HG02571 (cell line): Measurements from ENCODE around the gene PODXL.
"Not testable (repeated sequence)": the region's sequence is repeated elsewhere in the genome, so short reads cannot be mapped to it uniquely, and the experiment has no call there.

Source experiments
- ATAC-seq: cut with Tn5 transposase; IDR thresholded peaks from one replicate; pipeline ENCODE4 v1.9.1; 2021; ENCODE audit warnings: mild to moderate bottlenecking, moderate library complexity; ENCODE audit not compliant: unreplicated experiment

Gene PODXL

DNA sequence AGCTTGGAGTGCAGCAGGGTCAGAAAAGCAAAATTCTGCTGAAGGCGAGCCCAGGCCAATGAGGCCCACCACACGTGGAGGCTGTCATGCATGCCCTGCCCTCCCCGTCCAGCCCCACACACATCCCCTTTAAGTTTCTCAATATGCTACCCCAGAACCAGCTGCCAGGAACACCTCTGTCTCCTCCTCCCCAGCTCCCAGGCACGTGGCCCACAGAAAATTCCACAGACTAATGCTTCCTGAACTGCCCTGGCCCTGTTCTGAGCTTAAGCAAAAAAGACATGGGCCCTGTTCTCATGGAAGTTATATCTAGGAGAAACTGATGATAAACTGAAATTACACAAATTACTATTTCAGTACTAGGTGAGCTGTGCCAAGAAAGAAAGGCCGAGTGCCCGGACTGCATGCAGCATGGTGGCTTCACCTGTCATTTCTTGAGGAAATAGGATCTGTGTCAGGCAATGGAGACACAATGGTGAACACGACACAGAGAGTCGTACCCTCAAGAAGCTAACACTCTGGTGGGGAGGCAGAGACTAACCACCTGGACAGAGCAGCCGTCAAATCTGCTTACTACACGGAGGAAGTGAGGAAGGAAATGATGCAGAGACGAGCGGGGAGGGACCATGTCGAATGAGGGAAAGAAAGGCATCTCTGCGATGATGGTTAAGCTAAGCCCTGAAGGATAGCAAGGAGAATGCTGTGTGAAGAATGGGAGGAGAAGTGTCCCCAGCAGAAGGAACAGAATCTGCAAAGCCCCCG lies 44.5 kb downstream of the PODXL start:
- no peak for ATAC-seq

DNA sequence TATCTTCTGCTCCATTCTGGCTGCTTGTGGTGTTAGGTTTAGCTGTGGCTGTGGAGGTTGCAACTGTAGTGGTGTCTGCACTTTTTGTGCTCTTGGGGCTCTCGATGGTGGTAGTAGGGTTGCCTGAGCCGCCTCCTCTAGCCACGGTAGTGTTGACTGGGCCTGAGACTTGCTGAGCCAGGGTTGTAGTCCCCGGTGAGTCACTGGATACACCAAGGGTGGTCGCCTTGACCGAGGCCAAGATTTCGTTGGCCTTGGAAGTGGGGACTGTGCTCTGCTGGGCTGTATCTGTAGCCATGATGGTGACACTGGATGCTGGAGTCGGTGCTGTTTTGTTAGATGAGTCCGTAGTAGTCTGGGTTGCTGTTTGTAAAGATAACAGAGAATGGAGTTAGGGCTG lies 45.4 kb downstream of the PODXL start:
- ATAC-seq, result no peak

DNA sequence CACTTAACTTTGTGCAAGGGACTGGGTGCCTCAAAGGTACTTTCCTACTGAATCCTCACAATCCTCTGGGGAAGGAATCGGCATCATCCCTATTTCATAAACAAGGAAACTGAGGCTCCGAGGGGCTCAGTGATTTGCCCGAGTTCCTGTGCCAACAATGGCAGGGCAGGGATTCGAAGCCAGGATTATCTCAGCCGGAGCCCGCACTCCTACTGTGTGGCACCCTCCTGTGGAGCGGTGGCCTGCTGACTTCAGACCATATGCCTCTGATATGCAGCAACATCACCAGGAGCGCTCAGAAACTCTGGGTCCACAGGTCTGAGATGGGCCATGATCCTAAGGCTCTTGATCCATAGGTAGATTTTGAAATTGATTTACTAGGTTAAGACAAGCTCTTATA lies 46.6 kb downstream of the PODXL start:
- no peak for ATAC-seq

DNA sequence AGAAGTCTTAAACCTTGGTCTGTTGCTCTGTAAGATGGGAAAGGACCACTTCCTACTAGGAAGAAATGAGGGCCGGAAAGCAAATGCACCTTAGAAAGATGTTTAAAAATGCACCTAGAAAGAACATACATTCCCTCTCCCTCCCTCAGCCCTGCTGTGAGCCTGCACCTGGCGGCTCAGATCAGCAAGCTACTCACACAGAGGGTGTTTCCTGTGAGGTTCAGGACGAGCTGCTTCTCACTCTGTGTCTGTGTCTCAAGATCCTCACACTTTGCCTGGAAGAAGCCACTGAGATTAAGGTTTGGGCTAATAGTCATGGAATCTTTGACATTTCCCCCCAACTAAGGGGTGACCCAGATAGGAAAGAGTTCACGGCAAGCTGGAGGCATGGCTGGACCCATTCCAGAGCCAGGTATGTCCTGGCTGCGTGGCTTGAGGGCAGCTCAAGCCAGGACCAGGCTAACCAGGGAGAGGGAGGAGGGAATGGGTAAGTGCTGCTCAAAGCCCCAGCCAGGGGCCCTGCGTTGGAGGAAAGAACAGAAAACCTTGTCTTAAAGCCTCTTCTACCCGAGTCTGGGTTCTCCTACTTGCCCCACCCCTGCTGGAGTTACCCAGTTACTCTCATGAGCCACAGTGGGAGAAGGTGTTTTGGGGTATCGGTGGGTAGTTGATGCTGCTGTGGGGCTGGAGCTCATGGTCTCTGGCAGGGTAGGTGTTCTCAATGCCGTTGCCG lies 47.5 kb downstream of the PODXL start:
- ATAC-seq, result no peak

DNA sequence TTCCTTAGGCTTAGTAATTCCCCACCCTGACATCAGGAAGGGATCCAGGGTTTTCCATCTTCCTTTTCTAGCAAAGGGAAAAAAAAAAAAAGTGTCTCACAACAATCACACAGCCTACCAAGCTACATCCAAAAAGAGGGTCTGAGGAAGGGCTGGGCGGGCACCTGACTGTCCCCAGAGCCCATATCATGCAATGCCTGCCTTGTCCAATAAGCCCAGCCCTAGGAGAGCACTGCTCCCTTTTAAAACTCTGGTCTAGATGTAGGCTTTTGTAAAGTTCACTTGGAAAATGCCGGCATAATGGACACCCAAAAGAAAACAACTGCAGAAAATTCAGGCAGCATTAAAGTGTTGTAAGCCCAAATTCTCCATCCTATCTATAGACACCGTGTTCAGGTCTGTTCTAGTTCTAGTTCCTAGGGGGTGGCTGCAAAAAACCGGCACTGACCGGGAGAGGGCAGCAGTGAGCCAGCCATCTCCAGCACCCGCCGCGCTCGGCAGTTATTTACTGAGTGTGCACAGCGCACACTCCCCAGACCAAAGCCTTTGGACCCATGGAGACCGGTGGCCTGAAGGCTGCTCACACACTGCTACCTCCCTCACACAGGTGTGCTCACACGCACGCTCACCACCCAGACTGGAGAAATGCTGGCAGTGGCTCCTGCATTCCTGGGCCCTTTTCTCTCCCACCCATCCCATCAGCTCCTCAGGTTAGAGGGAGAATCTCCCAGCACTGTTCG lies 48.7 kb downstream of the PODXL start:
- ATAC-seq, result peak; percentile 69

DNA sequence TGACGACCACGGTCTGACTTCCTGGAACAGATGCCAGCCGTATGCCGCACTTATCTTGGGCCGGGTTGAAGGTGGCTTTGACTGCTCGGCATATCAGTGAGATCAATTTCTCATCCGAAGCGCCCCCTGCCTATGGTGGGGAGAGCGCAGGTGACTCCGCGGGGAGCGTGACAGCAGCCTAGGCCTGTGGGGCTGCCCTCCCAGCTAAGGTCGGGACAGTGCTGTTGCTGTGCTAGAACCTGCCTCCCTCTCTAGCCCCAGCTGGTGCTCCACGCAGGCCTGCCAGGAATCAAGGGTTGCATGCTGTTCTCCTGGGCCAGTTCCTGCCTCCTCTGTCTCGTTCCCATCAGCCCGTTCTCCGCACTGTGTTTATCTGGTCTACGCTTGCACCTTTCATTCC lies 49.8 kb downstream of the PODXL start:
- ATAC-seq, result no peak

DNA sequence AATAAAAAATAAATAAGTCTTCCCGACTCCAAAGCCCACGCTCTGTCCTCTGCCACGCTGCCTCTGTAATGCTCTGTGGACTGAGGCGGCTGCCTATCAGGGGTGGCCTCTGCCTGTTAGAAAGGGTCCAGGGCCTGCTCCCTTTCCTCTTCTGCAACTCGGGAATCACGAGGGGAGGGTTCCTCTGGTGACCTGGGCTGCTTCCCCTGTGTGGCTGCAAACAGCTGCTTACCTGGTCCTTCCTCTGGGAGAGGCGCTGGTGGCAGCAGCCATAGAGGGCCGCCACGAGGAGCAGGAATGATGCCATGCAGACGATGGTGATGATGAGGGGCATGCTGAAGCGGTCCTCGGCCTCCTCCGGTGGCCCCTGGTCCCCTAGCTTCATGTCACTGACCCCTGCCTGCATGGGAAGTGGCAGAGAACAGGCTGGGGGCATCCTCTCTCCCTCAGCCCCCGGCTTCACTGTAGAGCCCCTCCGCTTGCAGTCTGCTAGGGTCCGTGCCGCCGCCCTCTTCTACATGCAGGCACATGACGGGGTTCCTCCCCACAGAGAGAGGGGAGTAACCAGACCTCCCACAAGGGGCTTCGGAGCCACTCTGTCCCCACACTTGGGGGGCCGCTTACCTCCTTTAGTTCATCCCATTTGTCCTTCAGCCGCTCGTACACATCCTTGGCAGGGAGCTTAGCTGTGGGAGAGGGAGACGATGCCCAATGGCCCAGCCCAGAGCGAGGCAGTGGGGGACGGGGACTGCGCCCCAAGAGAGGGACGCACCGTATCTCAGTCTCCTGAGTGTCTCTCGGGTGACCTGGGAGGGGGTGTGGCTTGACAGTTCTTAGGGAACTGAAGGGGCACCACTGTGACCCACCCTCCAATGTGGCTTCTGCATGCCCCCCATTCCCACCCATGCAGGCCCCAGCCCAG lies 50.5 kb downstream of the PODXL start:
- ATAC-seq, result no peak

DNA sequence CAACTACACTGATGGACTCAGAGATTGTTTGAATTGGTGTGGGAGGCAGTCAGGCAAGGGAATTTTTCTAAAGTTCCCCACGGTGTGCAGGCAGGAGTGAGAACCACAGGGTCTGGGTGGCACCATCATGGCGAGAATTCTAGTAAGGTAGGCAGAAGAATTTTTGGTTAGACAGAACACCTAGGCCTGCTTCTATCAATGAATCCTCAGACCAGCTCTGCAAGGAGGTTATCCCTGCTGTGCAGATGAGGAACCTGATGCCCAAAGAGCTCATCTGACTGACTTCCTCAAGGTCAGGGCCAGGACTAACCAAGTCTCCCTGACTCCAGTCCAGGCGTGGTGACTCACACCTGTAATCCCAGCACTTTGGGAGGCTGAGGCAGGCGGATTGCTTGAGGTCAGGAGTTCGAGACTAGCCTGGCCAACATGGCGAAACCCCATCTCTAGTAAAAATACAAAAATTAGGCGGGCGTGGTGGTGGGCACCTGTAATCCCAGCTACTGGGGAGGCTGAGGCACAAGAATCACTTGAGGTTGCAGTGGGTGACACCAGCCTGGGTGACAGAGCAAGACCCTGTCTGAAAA lies 51.3 kb downstream of the PODXL start:
- ATAC-seq, result not testable (repeated sequence)

DNA sequence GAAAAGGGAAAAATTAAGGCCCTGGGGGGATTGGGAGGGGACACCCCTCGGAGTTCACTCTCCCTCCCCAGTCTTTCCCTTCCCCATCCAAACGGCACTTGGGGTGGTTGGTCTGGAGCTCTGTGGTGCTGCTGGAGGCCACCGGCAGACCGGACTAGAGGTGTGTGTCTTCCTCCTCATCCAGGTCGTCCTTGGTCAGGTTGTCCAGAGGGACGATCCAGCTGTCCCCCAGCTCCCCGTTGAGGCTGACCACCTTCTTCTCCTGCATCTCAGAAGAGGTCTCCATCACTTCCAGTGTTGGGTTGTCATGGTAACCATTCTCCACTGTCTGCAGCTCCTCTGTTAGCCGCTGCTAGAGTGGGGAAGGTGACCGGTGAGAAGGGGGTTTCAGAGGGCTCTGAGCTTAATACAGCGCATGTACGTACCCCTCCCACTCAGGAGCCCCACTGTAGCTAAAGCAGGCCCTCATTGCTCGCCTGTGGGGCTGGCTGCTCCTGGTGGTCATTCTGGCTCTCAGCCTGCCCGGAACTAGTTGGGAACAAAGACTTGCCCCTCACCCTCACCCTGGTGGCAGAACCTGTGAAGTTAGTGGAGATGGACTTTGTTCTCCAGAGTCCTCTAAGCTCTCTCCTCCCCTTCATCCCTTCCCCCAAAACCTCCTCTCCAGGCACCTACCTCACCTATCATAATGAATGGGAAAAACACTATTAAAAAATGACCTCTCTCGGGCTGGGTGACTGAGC lies 52.1 kb downstream of the PODXL start:
- ATAC-seq, result no peak

DNA sequence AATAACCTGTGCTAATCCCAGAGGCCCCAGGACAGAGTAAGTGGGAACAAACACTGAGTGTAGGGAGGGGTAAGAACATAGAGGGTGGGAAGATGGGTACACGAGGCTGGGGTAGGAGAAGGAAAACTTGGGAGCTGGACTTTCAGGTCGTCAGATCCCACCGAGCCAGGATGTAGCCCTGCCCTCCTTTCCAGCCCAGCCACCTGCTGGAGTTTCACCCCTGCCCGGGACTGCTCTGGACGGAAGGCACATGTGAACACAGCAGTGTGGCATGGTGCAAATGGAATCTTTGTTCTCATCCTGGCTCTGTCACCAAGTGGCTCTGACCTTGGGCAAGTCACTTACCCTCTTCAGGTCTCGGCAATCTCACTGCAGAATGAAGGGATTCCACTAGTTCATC lies 52.8 kb downstream of the PODXL start:
- no peak for ATAC-seq

DNA sequence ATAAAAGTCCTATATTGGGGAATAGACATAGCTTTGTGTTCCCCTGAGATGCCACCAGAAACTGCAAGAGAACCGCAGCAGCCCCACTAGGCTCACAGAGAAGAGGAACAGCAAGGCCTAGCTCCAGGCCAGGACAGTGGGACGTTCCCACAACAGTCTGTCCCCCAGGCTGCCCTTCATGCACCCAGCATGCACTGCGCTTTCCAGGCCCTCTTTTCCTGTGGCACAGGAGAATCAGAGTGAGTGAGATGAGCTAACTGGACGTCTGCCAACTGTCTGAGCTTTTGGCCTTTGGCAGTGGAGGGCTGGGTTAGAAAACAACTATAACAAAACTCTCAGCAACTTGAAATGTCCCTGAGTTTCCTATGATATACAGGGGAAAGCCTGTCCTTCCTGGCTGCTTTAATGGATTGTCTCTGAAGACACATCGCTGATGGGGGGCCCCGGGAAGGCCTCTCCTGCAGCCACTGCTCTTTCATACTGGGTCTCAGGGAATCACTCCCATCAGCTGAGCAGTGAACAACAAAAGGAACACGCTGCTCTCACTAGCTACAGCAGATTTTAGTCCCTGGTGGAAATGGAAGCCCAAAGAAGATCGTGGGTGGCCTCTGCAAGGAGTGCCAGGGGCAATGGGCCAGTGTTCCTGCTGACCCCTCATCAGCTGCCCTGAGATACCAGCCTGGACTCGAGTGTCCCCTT lies 53.5 kb downstream of the PODXL start:
- no peak for ATAC-seq

DNA sequence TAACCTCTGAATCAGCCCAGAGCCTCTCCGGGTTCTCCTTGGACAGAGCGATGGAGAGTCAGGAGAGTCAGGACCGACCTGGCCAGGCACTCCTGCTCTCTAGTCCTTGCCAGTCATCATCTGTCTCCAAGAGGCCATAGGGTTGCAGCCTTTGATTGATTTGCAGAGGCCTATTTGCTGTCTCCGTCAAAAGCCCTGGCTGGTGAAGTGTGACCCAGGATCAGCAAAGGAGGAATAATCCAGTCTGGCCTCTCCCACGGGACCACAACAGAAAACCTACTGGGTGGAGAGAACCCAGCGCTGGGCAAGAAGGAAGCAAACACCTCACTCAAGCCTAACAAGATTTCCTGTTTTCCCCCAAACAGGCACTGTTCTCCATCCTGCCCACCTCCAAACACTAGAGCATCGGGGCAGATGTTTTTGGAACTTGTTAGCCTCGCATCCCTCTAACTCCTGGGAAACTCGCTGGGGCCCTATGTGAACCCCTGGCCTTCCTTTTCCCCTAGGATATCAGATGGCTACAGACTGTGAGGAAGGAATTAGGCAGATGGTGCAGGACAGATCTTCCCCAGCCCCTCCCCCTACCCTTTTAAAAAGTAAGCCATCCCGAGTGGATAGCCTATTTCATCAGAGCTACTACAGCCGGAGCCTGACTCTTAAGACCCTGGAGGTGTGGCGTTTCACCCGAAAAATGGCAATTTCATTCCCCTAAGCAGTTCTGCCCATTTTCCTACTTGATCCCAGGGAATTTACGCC lies 54.3 kb downstream of the PODXL start:
- ATAC-seq, result no peak

DNA sequence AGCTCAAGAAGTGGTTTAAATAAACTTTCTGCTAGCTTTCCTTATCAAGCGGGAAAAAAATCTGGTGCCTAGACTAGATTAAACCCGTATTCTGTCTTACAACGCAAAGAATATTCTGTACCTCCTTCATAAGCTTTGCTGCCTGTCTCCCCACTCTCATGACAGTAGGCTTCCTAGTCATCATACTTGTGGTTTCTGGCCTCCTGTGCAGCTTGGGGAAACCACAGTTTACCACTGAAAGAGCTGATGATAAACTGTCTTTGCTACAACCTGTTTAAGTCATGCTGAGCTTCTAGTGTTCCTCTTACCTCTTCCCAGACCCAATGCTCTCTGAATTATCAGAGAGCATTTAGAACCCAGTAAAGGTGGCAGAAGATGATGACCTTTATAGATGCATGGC lies 55.0 kb downstream of the PODXL start:
- peak; percentile 74 for ATAC-seq

DNA sequence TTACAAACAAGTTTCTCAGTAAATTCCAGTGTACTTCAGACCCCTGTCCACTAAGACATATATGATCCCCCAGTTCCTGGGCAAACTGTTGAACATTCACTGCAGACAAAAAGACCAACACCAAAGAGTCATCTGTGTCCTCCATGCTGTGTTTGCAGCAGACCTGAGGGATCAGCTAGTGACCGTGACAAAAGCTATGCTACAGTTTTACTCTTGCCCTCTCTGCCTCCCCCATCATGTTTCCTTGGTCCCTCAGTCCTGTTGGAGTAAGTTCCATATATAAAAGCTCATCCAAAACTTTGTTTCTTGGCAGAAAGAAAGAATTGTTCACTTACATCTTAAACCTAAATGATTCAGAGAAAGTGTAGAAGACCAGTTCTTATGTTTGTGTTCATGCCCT lies 56.1 kb downstream of the PODXL start:
- ATAC-seq, result no peak

DNA sequence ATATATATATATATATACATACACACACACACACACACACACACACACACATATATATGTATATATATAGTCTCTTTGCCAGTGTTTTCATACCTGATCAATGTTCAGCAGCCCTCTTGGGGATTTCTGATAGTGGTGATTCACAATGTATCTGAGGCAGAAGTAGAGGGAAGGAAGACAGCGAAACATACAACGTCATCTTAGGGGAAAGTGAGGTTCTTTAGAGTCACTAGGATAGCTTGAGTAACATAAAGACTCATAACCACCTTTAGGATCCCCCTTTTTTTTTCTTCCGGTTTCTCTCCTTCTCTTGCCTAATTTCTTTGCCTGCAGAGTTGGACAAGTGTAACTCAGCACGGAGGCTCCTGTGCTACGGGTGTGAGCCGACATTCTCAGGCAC lies 56.6 kb downstream of the PODXL start:
- no peak for ATAC-seq

DNA sequence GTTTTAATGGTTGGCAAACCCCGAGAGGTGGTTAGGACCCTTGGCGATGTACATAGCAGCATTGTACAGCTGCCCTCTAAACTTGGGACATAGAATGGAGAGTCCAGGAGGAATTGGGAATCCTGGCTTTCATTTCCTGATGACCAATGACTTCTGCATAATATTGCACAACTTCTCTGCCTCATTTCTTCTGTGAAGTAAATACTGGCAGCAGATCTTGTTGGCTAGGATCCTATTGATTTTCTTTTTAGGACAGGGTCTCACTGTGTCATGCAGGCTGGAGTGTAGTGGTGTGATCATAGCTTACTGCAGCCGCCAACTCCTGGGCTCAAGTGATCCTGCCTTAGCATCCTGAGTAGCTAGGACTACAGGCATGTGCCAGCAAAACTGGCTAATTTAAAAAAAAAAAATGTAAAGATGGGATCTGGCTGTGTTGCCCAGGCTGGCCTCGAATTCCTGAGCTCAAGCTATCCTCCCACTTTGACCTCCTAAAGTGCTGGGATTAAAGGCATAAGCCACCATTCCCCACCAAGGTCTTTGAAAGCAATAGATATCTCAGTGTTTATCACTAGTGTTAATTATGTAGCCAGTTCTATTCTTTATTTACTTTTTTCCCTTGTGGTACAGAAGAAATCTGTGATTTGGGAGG lies 58.1 kb downstream of the PODXL start:
- ATAC-seq, result no peak

DNA sequence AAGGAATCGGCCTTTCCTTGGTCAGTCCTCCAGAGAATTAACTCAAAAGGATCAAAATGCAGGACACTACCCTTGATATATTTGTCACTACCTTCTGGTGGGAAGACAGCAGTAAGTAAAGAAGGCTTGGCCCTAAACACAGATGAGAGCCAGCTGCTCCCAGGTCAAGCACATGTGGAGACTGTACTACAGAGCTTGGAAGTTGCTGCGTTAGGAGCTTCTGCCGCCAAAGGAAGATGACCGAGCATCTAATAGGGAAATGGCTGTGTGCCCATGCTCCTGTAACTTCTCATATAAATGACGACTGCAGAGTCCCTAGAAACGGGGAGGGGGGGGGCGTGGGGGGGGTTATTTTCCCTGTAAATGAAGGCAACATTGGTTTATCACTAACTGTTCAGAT lies 59.0 kb downstream of the PODXL start:
- ATAC-seq, result no peak
